HepG2 (cell line): Measurements from ENCODE around the gene LHFPL6. TPM values are rescaled to one million over a fixed set of nuclear protein-coding genes. Genes with fewer than 3 reads are reported as not detected.

Source experiments
- ATAC-seq: fragments of 200-7000 bp; cut with Tn5 transposase; 3 replicates; pipeline ENCODE4 v1.9.1; 2020; ENCODE audit warnings: mild to moderate bottlenecking, moderate library complexity
- BruUV-seq: library from RNA; stranded (reverse); fragments of 400-500 nt; replicated peaks from 2 replicates; lab custom pipeline; 2021; lab: Mats Ljungman, UMichigan
- CTCF ChIA-PET: fragments of 300-600 bp; formaldehyde crosslinking; extraction: SDS; loops from one replicate; lab custom pipeline; 2021; ENCODE audit warnings: low total read pairs, inconsistent platforms, low intra/inter-chr PET ratio; lab: Yijun Ruan, JAX
- POLR2A ChIA-PET: fragments of 350-600 bp; sonication (Branson Sonifier 250); formaldehyde crosslinking; loops from one replicate; lab custom pipeline; 2020; ENCODE audit warnings: antibody characterized with exemption, inconsistent platforms; lab: Yijun Ruan, JAX
- DNase-seq: peaks from one replicate; pipeline ENCODE4 v3.0.0-alpha.2; 2015; ENCODE audit warnings: low spot score
- FAIRE-seq: peaks from 3 replicates; lab custom pipeline; 2011; peaks lifted over from hg19 to GRCh38; lab: Jason Lieb, UNC
- H2AFZ ChIP-seq: one replicate; pipeline ENCODE4 v1.6.1; 2011; ENCODE audit warnings: low read length, inconsistent platforms
- H3K27ac ChIP-seq: fragments of 300-600 bp; 3 replicates; pipeline ENCODE4 v1.8.0; 2011; ENCODE audit warnings: mixed run types, mild to moderate bottlenecking, mixed read lengths, low read length, inconsistent platforms; ENCODE audit not compliant: insufficient read depth; ENCODE audit errors: extremely low read length
- H3K27me3 ChIP-seq, 2 experiments: fragments of 200-600 bp in 1 of 2; 2 replicates in 1 of 2; 3 replicates in 1 of 2; pipeline versions ENCODE4 v1.6.0 to v1.8.0; 2011; ENCODE audit warnings: low read length in 2 of 2, mild to moderate bottlenecking in 2 of 2, moderate library complexity in 2 of 2, inconsistent platforms in 1 of 2; ENCODE audit not compliant: insufficient read depth in 2 of 2, control insufficient read depth in 1 of 2
- H3K36me3 ChIP-seq, 2 experiments: fragments of 200-600 bp in 1 of 2; replicated peaks in 1 of 2; 2 replicates in 1 of 2; 3 replicates in 1 of 2; pipeline versions ENCODE4 v1.5.1 to v1.8.0; 2011; ENCODE audit warnings: low read length in 2 of 2, inconsistent platforms in 1 of 2; ENCODE audit not compliant: insufficient read depth in 2 of 2, control insufficient read depth in 1 of 2
- H3K4me1 ChIP-seq: 2 replicates; pipeline ENCODE4 v1.5.1; 2012; ENCODE audit warnings: low read length, inconsistent platforms; ENCODE audit not compliant: insufficient read depth
- H3K4me2 ChIP-seq: 2 replicates; pipeline ENCODE4 v1.6.0; 2011; ENCODE audit warnings: low read depth, low read length, inconsistent platforms
- H3K4me3 ChIP-seq, 3 experiments: fragments of 200-600 bp in 1 of 3; sonication (generic), shearing (Covaris generic) in 1 of 3; replicated peaks in 1 of 3; 2 replicates each; pipeline ENCODE4 v1.5.1; 2011 to 2016; ENCODE audit warnings: low read length in 3 of 3, inconsistent platforms in 2 of 3, low read depth in 2 of 3, mild to moderate bottlenecking in 2 of 3, control low read depth in 1 of 3, mixed read lengths in 1 of 3; ENCODE audit not compliant: insufficient read depth in 1 of 3
- H3K79me2 ChIP-seq: one replicate; pipeline ENCODE4 v1.6.1; 2011; ENCODE audit warnings: low read length, inconsistent platforms; ENCODE audit not compliant: insufficient read depth
- H3K9ac ChIP-seq: 2 replicates; pipeline ENCODE4 v1.6.0; 2011; ENCODE audit warnings: mild to moderate bottlenecking, low read depth, low read length, inconsistent platforms; ENCODE audit not compliant: insufficient read depth
- H3K9me3 ChIP-seq: 2 replicates; pipeline ENCODE4 v1.5.1; 2012; ENCODE audit warnings: mild to moderate bottlenecking, low read length
- H4K20me1 ChIP-seq: 2 replicates; pipeline ENCODE4 v1.6.0; 2011; ENCODE audit warnings: inconsistent platforms, mild to moderate bottlenecking, low read length, moderate library complexity; ENCODE audit not compliant: insufficient read depth
- FIP1L1 ChIP-seq: fragments of 200-400 bp; formaldehyde crosslinking; IDR thresholded peaks from 2 replicates; pipeline ENCODE4 v1.6.1; 2018; ENCODE audit warnings: low read depth, mild to moderate bottlenecking, low read length, moderate library complexity, borderline replicate concordance; ENCODE audit not compliant: insufficient read depth
- HDAC2 ChIP-seq: sonication (generic); formaldehyde crosslinking; IDR thresholded peaks from 2 replicates; pipeline ENCODE4 v1.4.0; 2020; ENCODE audit warnings: missing genetic modification reagents
- MED8 ChIP-seq: sonication (generic); formaldehyde crosslinking; IDR thresholded peaks from 2 replicates; pipeline ENCODE4 v1.8.1; 2023; ENCODE audit warnings: mild to moderate bottlenecking, missing genetic modification reagents; ENCODE audit not compliant: insufficient replicate concordance
- MEF2D ChIP-seq: sonication (generic); formaldehyde crosslinking; IDR thresholded peaks from 2 replicates; pipeline ENCODE4 v1.5.1; 2020; ENCODE audit warnings: mild to moderate bottlenecking, missing genetic modification reagents
- NBN ChIP-seq: fragments of 450-650 bp; conservative IDR thresholded peaks from 2 replicates; pipeline ENCODE4 v1.6.1; 2017
- ZNF12 ChIP-seq: sonication (generic); formaldehyde crosslinking; IDR thresholded peaks from 2 replicates; pipeline ENCODE4 v1.5.0; 2020; ENCODE audit warnings: missing genetic modification reagents
- WGBS: methylation state at CpG from one replicate; pipeline ENCODE4 v1.1.6; 2017; ENCODE audit warnings: low lambda C conversion rate; 5-methylcytosine and 5-hydroxymethylcytosine counted together
- in situ Hi-C: cut with HindIII; loops from 2 replicates; pipeline ENCODE4 v1.10.0; 2017; ENCODE audit warnings: low pct_unique_long_range_greater_than_20kb; ENCODE audit not compliant: extremely low pct_ligation_motif_present
- intact Hi-C: fragments of 100-400 bp; cut with micrococcal nuclease; formaldehyde crosslinking; loops from one replicate; pipeline ENCODE4 v1.10.0; 2022; ENCODE audit not compliant: unreplicated experiment
- polyA plus RNA-seq, 8 experiments: library from polyadenylated mRNA; depleted of rRNA in 3 of 8; stranded (reverse) in 7 of 8; unstranded in 1 of 8; fragments of >200 nt; fragmentation: Illumina TruSeq in 4 of 8; extraction: Trizol in 4 of 8; gene quantifications; 2 replicates each; pipeline versions ENCODE4 v1.2.1 to v1.2.3, GENCODE V29; 2011 to 2016; ENCODE audit warnings: low read depth in 4 of 8, missing spikeins in 1 of 8, mixed read lengths in 1 of 8; ENCODE audit not compliant: insufficient read depth in 1 of 8
- total RNA-seq, 5 experiments: library from RNA; depleted of rRNA; stranded (reverse); fragments of >200 nt; fragmentation: Illumina TruSeq; extraction: Trizol; gene quantifications; 2 replicates each; pipeline ENCODE4 v1.2.3, GENCODE V29; 2016; ENCODE audit warnings: low read depth in 1 of 5

The LHFPL6 gene
- total and polyA plus RNA-seq, 2 of the 13 experiments (the other 11 are each of a cell fraction or from before 2014, with no cell fraction given), result not detected

GRCh38 chr13:39310961-39311360 is 292.0 kb downstream of the LHFPL6 start:
- intact Hi-C loops, result no loop called here
- WGBS, result 1% methylated on average over 4 of the region's 4 CpGs
- Histone ChIP-seq H3K4me1 (no peaks in the 10 kb centered on the region), H3K4me2 (no peak overlapping the region), H3K36me3 (no peaks in the 10 kb centered on the region), H3K9ac (no peak overlapping the region), H3K27me3 (no peaks in the 10 kb centered on the region), H3K27ac (no peak overlapping the region), H3K4me3 (no peak overlapping the region), H4K20me1 (no peaks in the 10 kb centered on the region), H3K9me3 (no peaks in the 10 kb centered on the region), H3K79me2 (no peaks in the 10 kb centered on the region), H2AFZ (no peak overlapping the region)
- POLR2A ChIA-PET, result no interaction called here
- BruUV-seq, result no TSS peak
- CTCF ChIA-PET, result no interaction called here
- ATAC-seq, result no peak
- TF ChIP-seq FIP1L1 (no peak), NBN (no peak)
- in situ Hi-C loops, result no loop called here
- no peak for FAIRE-seq
- DNase-seq, result no peak

DNA sequence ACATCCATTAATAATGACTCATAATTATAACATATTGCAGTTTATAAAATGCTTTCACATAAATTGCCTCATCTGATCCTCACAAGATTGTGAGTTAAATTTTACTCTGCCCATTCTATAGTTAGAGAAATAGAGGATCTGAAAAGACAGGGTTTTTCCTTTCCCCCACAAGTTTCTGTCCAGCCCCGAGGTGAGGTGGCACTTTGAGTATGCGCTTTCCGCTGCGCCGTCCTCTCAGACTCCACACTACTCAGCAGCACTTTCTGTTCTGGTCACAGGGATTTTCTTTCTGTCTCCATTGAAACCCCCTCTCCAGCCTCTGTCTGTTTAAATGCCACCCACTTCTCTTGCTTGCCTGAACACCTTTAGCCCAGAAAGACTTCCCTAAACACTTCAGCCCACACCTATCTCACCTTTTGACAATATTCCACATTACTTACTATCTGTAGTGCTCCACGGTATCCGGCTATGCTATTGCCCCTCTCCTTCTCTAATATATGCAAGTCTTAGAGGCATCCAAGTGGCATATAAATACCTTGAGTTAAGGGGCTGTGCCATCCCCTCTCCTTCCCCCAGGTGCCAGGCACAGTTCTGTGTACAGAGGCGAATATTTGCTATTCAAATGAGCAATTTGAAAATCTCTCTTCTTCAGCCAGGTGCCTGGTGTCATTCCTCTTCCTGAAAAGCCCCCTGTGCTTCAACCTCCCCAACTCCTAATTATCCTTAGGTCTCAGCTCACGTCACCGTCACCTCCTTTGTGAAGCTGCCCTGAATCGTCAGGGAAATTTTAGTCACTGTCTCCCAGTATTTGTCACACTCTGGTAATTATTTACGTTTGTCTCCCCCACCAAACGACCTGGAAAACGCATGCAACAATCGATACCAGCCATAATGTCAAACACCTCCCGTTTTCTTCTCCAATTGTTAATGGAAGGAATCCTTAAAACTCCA is 296.1 kb downstream of the LHFPL6 start:
- no peak overlapping the region for H3K4me2 ChIP-seq

More for the DNA sequence above, 296.1 kb downstream of the LHFPL6 start:
- POLR2A ChIA-PET, result no interaction called here
- Histone ChIP-seq H2AFZ (no peak overlapping the region), H3K4me1 (no peaks in the 10 kb centered on the region), H3K9me3 (no peaks in the 10 kb centered on the region), H3K36me3 (no peaks in the 10 kb centered on the region), H4K20me1 (no peaks in the 10 kb centered on the region), H3K9ac (no peak overlapping the region), H3K27me3 (no peaks in the 10 kb centered on the region), H3K79me2 (no peaks in the 10 kb centered on the region), H3K4me3 (no peak overlapping the region), H3K27ac (no peak overlapping the region)
- in situ Hi-C loops, result no loop called here
- intact Hi-C loops, result no loop called here
- no peak for TF ChIP-seq ZNF12 (CRISPR knock-in tag)
- no peak for TF ChIP-seq MEF2D (CRISPR knock-in tag)
- no peak for TF ChIP-seq HDAC2 (CRISPR knock-in tag)
- TF ChIP-seq MED8, result no peak
- DNase-seq (no peak), ATAC-seq (no peak), FAIRE-seq (no peak)
- WGBS, result 28% methylated on average over 16 of the region's 16 CpGs
- BruUV-seq, result no TSS peak
- CTCF ChIA-PET, result no interaction called here
